ENCODE data around the gene NRP1.

The NRP1 gene

DNA sequence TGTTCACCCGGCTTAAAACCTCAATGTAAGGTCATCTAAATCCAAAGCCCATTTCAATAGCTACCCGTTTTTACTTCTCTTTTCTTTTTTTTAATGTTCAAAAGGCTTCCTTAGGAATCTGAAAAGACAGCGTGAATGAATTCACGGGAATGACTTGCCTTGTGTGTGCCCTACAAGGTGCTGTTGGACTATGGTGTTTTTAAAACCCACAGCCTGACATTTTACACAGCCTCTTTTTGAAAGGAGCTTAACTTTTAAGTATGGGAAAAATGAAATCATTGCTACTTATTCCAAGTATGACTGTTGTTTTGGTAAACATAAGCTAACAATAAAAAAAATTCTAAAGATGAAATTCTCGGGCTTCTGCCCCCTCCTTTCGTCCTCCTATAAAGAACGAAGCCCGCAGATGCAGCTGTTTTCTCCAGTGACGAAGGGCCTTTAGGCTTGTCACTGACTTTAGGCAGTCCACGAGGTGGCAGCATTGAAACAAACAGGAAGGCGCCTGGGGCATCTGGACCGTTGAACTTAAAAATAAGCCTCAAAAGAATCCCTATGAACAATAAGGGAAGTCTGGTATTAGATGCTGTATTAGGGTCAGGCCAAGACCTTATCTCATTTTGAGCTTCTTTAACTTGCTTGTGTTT lies 141.3 kb downstream of the NRP1 start:
- Histone ChIP-seq H3K79me2 (no peaks in the 10 kb centered on the region), H3K9me3 (ENCODE audit: control insufficient read depth, low read length) (no peaks in the 10 kb centered on the region), H3K4me2 (ENCODE audit: low read length) (no peak overlapping the region), H3K36me3 (ENCODE audit: control insufficient read depth, insufficient read depth, low read length) (no peaks in the 10 kb centered on the region), H3K4me3 (ENCODE audit: low read depth, low read length) (no peak overlapping the region), H3K9ac (no peak overlapping the region), H3K4me1 (no peaks in the 10 kb centered on the region), H3K27me3 (ENCODE audit: control insufficient read depth, insufficient read depth, low read length) (no peaks in the 10 kb centered on the region), H2AFZ (peak overlapping the region; percentile 8), H3K27ac (no peak overlapping the region)
- TF ChIP-seq, protein P1, sequence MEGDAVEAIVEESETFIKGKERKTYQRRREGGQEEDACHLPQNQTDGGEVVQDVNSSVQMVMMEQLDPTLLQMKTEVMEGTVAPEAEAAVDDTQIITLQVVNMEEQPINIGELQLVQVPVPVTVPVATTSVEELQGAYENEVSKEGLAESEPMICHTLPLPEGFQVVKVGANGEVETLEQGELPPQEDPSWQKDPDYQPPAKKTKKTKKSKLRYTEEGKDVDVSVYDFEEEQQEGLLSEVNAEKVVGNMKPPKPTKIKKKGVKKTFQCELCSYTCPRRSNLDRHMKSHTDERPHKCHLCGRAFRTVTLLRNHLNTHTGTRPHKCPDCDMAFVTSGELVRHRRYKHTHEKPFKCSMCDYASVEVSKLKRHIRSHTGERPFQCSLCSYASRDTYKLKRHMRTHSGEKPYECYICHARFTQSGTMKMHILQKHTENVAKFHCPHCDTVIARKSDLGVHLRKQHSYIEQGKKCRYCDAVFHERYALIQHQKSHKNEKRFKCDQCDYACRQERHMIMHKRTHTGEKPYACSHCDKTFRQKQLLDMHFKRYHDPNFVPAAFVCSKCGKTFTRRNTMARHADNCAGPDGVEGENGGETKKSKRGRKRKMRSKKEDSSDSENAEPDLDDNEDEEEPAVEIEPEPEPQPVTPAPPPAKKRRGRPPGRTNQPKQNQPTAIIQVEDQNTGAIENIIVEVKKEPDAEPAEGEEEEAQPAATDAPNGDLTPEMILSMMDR (IDR thresholded peaks at IDR 0.05): peak; percentile 37

DNA sequence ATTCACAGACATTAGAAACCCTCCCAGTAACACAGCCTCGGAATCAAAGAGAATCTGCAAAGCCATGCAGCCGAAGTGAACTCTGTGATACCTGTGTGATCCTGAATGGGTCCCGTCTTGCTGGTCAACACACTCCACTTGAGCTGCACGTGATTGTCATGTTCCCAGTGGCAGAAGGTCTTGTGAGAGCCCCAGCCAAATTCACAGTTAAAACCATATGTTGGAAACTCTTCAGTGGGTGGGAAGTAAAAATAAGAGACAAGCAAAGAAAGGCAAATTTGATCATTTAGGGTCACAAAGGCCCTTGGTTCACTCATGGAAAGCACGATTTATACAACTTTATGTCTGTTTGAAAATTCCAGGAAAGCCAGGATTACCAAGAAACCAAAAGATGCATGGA lies 142.3 kb downstream of the NRP1 start:
- Histone ChIP-seq H2AFZ (no peak overlapping the region), H3K79me2 (no peaks in the 10 kb centered on the region), H3K36me3 (ENCODE audit: control insufficient read depth, insufficient read depth, low read length) (no peaks in the 10 kb centered on the region), H3K4me1 (no peaks in the 10 kb centered on the region), H3K9me3 (ENCODE audit: control insufficient read depth, low read length) (no peaks in the 10 kb centered on the region), H3K4me2 (ENCODE audit: low read length) (no peak overlapping the region), H3K27me3 (ENCODE audit: control insufficient read depth, insufficient read depth, low read length) (no peaks in the 10 kb centered on the region), H3K27ac (no peak overlapping the region), H3K9ac (no peak overlapping the region), H3K4me3 (ENCODE audit: low read depth, low read length) (no peak overlapping the region)
- TF ChIP-seq, protein P1 (IDR thresholded peaks at IDR 0.05): no peak

GRCh38 chr10:33190406-33190805 lies 144.1 kb downstream of the NRP1 start:
- Histone ChIP-seq H3K9ac (no peak overlapping the region), H3K27me3 (ENCODE audit: control insufficient read depth, insufficient read depth, low read length) (no peaks in the 10 kb centered on the region), H3K4me2 (ENCODE audit: low read length) (no peak overlapping the region), H2AFZ (no peak overlapping the region), H3K4me1 (no peaks in the 10 kb centered on the region), H3K36me3 (ENCODE audit: control insufficient read depth, insufficient read depth, low read length) (no peaks in the 10 kb centered on the region), H3K27ac (no peak overlapping the region), H3K9me3 (ENCODE audit: control insufficient read depth, low read length) (no peaks in the 10 kb centered on the region), H3K79me2 (no peaks in the 10 kb centered on the region), H3K4me3 (ENCODE audit: low read depth, low read length) (no peak overlapping the region)
- TF ChIP-seq, protein P1 (IDR thresholded peaks at IDR 0.05): no peak

DNA sequence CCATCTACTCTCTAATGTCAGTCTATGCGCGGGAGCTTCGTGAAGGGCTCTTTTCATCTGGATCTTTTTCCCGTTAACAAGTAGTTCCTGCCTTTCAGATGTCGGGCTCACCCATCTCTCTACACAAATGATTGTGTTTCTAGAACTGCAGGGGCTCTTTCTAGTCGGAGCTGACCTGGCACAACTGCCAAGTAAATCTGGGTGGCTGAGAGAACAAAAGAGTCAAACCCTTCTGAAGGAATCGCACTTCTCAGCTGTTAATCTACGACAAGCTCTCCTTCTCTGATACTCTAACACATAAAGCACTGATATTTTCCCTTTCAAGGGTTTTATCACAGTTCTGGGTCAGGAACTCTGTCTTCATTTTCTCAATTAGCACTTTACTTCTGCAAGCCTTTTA lies 144.7 kb downstream of the NRP1 start:
- no peak overlapping the region for H3K4me2 ChIP-seq (ENCODE audit: low read length)
- TF ChIP-seq, protein P1 (IDR thresholded peaks at IDR 0.05): no peak
- no peak overlapping the region for H2AFZ ChIP-seq
- H3K9ac ChIP-seq: no peak overlapping the region
- H3K79me2 ChIP-seq: no peaks in the 10 kb centered on the region
- H3K4me3 ChIP-seq (ENCODE audit: low read depth, low read length): no peak overlapping the region
- no peak overlapping the region for H3K27ac ChIP-seq
- H3K36me3 ChIP-seq (ENCODE audit: control insufficient read depth, insufficient read depth, low read length): no peaks in the 10 kb centered on the region
- H3K4me1 ChIP-seq: no peaks in the 10 kb centered on the region
- H3K27me3 ChIP-seq (ENCODE audit: control insufficient read depth, insufficient read depth, low read length): no peaks in the 10 kb centered on the region
- H3K9me3 ChIP-seq (ENCODE audit: control insufficient read depth, low read length): no peaks in the 10 kb centered on the region

GRCh38 chr10:33189363-33189762 lies 145.1 kb downstream of the NRP1 start:
- Histone ChIP-seq H3K27me3 (ENCODE audit: control insufficient read depth, insufficient read depth, low read length) (no peaks in the 10 kb centered on the region), H3K79me2 (no peaks in the 10 kb centered on the region), H3K4me1 (no peaks in the 10 kb centered on the region), H3K9ac (no peak overlapping the region), H3K27ac (no peak overlapping the region), H3K4me3 (ENCODE audit: low read depth, low read length) (no peak overlapping the region), H3K4me2 (ENCODE audit: low read length) (no peak overlapping the region), H3K36me3 (ENCODE audit: control insufficient read depth, insufficient read depth, low read length) (no peaks in the 10 kb centered on the region), H2AFZ (no peak overlapping the region), H3K9me3 (ENCODE audit: control insufficient read depth, low read length) (no peaks in the 10 kb centered on the region)
- TF ChIP-seq, protein P1 (IDR thresholded peaks at IDR 0.05): no peak

All from parathyroid adenoma (tissue), 2 donors.